Tibial nerve (tissue), 4 donors: ENCODE results near the gene KTI12. TPM values are rescaled to one million over a fixed set of nuclear protein-coding genes. Genes with fewer than 3 reads are reported as not detected.

Experiments
- DNase-seq, 2 donors: peaks; one replicate each; pipeline ENCODE4 v3.0.0-alpha.2; 2019; ENCODE audit warnings: low spot score in 2 of 2
- H3K27ac ChIP-seq, 4 donors: fragments of 200-600 bp; sonication (generic) in 3 of 4; one replicate each; pipeline ENCODE4 v1.5.1; 2017 to 2019; ENCODE audit warnings: mild to moderate bottlenecking in 1 of 4
- H3K27me3 ChIP-seq, 2 donors: fragments of 200-600 bp; sonication (generic) in 1 of 2; one replicate each; pipeline versions ENCODE4 v1.5.1 to v1.6.0; 2017 to 2019
- H3K36me3 ChIP-seq, 3 donors: fragments of 200-600 bp; sonication (generic); one replicate each; pipeline ENCODE4 v1.5.1; 2018 to 2019
- H3K4me1 ChIP-seq, 4 donors: fragments of 200-600 bp; sonication (generic) in 3 of 4; one replicate each; pipeline ENCODE4 v1.5.1; 2017 to 2019
- H3K4me3 ChIP-seq, 4 donors: fragments of 200-600 bp; sonication (generic) in 3 of 4; one replicate each; pipeline ENCODE4 v1.5.1; 2017 to 2019; ENCODE audit warnings: mild to moderate bottlenecking in 1 of 4, moderate library complexity in 1 of 4
- H3K9me3 ChIP-seq, 4 donors: fragments of 200-600 bp; sonication (generic) in 3 of 4; one replicate each; pipeline ENCODE4 v1.5.1; 2017 to 2019
- EP300 ChIP-seq, 2 donors: sonication (generic); formaldehyde crosslinking; IDR thresholded peaks; one replicate each; pipeline ENCODE4 v1.6.1; 2017; ENCODE audit warnings: antibody characterized with exemption in 2 of 2, mild to moderate bottlenecking in 1 of 2
- POLR2A ChIP-seq, 2 donors: fragments of 450-650 bp; IDR thresholded peaks; one replicate each; pipeline ENCODE4 v1.6.1; 2017; ENCODE audit warnings: antibody characterized with exemption in 2 of 2, mild to moderate bottlenecking in 2 of 2, moderate library complexity in 2 of 2
- WGBS, 2 donors: methylation state at CpG; one replicate each; pipeline ENCODE4 v1.1.5; 2018; 5-methylcytosine and 5-hydroxymethylcytosine counted together
- total RNA-seq, 4 donors: library from RNA; depleted of rRNA; stranded (reverse); fragments of >200 nt; gene quantifications; one replicate each; pipeline ENCODE4 v1.1.0, GENCODE V29; 2016
- TF ChIP-seq, protein P1 (sequence below), 5 experiments: fragments of 200-600 bp in 3 of 5; fragments of 450-650 bp in 2 of 5; sonication (generic) in 3 of 5; IDR thresholded peaks; one replicate each; pipeline ENCODE4 v1.5.1; 2016 to 2019; ENCODE audit warnings: antibody characterized with exemption in 5 of 5, mild to moderate bottlenecking in 3 of 5, moderate library complexity in 2 of 5

Gene KTI12
- total RNA-seq, 4 donors from 2014 or later = 9.4 to 21.4 (median 10.7) TPM

DNA sequence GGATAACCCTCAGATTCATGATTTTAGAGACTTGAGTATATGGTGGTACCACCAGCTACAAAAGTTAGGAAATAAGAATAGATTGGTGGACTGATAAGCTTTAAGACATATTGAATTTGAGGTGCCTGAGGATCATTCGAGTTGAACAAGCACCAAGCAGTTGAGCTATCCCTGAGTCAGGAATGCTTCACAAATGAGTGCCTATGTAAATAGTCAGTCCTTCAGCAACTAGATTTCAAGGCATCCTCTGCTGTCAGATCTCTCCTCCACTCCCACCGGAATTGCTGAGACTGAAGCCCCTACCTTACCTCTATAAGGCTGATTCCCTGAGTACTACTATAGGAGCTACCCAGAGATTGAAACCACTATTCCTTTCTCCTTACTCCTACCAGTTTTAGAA, 29.6 kb upstream of the KTI12 start:
- no peak for DNase-seq
- Histone ChIP-seq H3K27me3 (no peaks in the 10 kb centered on the region), H3K4me3 (no peak overlapping the region), H3K4me1 (peaks cover 0 to 24% (median 12%) of the 10 kb centered on the region in 4 donors), H3K9me3 (no peaks in the 10 kb centered on the region), H3K27ac (no peak overlapping the region), H3K36me3 (peaks cover 2 to 83% (median 12%) of the 10 kb centered on the region in 3 donors)
- WGBS, 2 donors = 90 to 92% methylated on average over 2 of the region's 2 CpGs
- TF ChIP-seq, protein P1, sequence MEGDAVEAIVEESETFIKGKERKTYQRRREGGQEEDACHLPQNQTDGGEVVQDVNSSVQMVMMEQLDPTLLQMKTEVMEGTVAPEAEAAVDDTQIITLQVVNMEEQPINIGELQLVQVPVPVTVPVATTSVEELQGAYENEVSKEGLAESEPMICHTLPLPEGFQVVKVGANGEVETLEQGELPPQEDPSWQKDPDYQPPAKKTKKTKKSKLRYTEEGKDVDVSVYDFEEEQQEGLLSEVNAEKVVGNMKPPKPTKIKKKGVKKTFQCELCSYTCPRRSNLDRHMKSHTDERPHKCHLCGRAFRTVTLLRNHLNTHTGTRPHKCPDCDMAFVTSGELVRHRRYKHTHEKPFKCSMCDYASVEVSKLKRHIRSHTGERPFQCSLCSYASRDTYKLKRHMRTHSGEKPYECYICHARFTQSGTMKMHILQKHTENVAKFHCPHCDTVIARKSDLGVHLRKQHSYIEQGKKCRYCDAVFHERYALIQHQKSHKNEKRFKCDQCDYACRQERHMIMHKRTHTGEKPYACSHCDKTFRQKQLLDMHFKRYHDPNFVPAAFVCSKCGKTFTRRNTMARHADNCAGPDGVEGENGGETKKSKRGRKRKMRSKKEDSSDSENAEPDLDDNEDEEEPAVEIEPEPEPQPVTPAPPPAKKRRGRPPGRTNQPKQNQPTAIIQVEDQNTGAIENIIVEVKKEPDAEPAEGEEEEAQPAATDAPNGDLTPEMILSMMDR (IDR thresholded peaks at IDR 0.05) = no peak
- no peak for TF ChIP-seq EP300 (IDR thresholded peaks at IDR 0.05)
- no peak for TF ChIP-seq POLR2A (IDR thresholded peaks at IDR 0.05)

DNA sequence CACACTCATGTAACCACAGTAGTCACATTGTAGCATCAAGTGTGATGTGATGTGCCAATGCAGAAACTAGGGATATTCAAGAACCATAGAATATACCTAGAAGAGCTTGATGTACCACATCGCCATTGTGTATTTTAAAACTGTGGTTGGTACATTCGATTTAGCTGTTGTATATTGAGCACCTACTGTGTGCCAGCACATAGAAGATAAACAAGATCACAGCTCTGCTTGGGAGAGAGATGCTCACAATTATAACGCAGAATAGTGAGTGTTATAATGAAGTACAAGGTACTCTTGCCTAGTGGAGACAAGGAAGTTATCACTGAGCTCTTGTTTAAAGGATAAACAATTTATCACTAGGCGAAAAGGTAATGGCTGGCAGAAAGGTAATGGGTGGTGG, 27.2 kb upstream of the KTI12 start:
- WGBS, 2 donors = 93 to 98% methylated on average over 4 of the region's 4 CpGs
- Histone ChIP-seq H3K4me1 (peaks cover 0 to 39% (median 28%) of the 10 kb centered on the region in 4 donors), H3K27ac (no peak overlapping the region), H3K27me3 (no peaks in the 10 kb centered on the region), H3K36me3 (peaks cover 2 to 60% (median 12%) of the 10 kb centered on the region in 3 donors), H3K4me3 (no peak overlapping the region), H3K9me3 (no peaks in the 10 kb centered on the region)
- no peak for DNase-seq
- TF ChIP-seq, protein P1 (IDR thresholded peaks at IDR 0.05) = no peak
- no peak for TF ChIP-seq EP300 (IDR thresholded peaks at IDR 0.05)

DNA sequence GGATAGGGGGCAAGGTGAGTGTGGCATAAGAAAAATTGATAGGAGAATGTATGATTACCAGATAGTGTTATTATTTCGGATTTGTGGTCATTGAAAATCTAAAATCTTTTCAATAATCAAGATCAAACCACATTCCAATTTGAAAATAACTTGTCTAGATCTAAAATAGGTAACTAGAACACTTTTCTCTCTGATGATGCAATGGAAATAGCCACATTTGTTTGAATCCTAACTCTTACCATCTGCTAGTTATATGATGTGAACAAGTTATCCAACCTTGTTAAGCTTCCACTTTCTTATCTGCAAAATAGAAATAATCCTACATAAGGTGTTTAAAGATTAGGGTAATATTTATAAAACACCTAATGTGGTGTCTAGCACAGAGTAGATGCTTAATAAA, 26.3 kb upstream of the KTI12 start:
- H3K27ac ChIP-seq = no peak overlapping the region
- no peak for TF ChIP-seq EP300 (IDR thresholded peaks at IDR 0.05)
- TF ChIP-seq, protein P1 (IDR thresholded peaks at IDR 0.05) = no peak
- TF ChIP-seq POLR2A (IDR thresholded peaks at IDR 0.05) = no peak
- 94 to 96% methylated on average over 1 of the region's 1 CpG for WGBS, 2 donors
- peaks cover 0 to 39% (median 28%) of the 10 kb centered on the region in 4 donors for H3K4me1 ChIP-seq
- DNase-seq = no peak
- H3K9me3 ChIP-seq = no peaks in the 10 kb centered on the region
- no peak overlapping the region for H3K4me3 ChIP-seq
- H3K36me3 ChIP-seq = peaks cover 2 to 50% (median 12%) of the 10 kb centered on the region in 3 donors
- no peaks in the 10 kb centered on the region for H3K27me3 ChIP-seq

DNA sequence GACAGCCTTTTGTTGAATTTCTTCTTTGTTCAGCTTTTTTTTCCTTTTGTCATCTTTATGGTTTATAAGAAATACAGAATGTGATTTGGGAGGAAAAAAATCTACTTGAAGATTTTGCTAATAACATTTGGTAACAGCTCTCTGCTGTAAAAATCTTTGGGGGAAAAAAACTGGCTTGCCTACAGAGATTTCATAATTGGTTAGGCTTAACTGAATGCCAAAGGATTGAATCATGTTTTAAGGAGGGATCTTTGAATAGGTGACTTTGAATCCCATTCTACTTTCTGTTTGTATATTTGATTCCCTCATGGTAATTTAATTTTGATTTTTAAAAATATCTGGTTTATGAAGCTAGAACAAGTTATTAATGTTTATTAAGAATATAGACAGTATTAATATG, 25.7 kb upstream of the KTI12 start:
- H3K4me3 ChIP-seq = no peak overlapping the region
- no peak for TF ChIP-seq POLR2A (IDR thresholded peaks at IDR 0.05)
- no peak for TF ChIP-seq EP300 (IDR thresholded peaks at IDR 0.05)
- TF ChIP-seq, protein P1 (IDR thresholded peaks at IDR 0.05) = no peak

DNA sequence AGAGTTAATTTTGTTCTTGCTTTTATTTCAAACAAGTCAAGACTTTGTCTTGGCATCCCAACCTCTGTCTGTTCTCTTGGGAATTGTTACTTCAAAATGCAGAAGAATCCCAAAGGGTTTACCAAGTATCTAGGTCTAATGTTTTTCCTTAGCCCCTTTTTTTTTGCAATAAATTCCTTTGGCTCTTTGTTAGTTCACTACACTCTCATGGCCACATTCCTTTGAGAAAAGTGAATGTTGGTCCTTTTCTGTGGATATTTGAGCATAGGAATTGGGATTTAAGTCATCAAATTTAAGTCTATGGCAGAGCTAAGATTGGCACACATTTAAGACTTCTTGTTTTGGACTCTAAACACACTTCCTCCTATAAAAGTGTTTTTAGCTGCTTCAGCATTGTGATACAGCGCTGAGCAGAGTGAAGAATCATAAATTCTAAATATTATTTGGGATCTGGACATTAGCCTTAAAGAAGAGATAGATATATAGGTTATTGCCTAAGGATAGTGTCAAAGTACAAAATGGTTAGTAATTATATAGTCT, 24.3 kb upstream of the KTI12 start:
- TF ChIP-seq, protein P1 (IDR thresholded peaks at IDR 0.05) = no peak
- TF ChIP-seq EP300 (IDR thresholded peaks at IDR 0.05) = no peak
- no peak for TF ChIP-seq POLR2A (IDR thresholded peaks at IDR 0.05)
- no peak for DNase-seq
- WGBS, 2 donors = 71 to 89% methylated on average over 1 of the region's 1 CpG
- peak overlapping the region in 1 of 4 donors; percentile 98 for H3K27ac ChIP-seq
- H3K27me3 ChIP-seq = no peaks in the 10 kb centered on the region
- no peaks in the 10 kb centered on the region for H3K9me3 ChIP-seq
- H3K36me3 ChIP-seq = peaks cover 2 to 31% (median 12%) of the 10 kb centered on the region in 3 donors
- H3K4me1 ChIP-seq = peaks cover 0 to 57% (median 32%) of the 10 kb centered on the region in 4 donors
- H3K4me3 ChIP-seq = no peak overlapping the region

More for the DNA sequence above, 25.7 kb upstream of the KTI12 start:
- H3K36me3 ChIP-seq = peaks cover 2 to 45% (median 12%) of the 10 kb centered on the region in 3 donors
- no peak for DNase-seq
- peak overlapping the region in 1 of 4 donors; percentile 46 for H3K27ac ChIP-seq
- H3K4me1 ChIP-seq = peaks cover 0 to 43% (median 28%) of the 10 kb centered on the region in 4 donors
- no peaks in the 10 kb centered on the region for H3K9me3 ChIP-seq
- no peaks in the 10 kb centered on the region for H3K27me3 ChIP-seq
